GM19467 (cell line): ENCODE data around the gene SEBOX.
A peak's percentile ranks its signal among the peaks of the same experiment; 100 is the strongest.

Experiments used
- ATAC-seq: cut with Tn5 transposase; IDR thresholded peaks from one replicate; pipeline ENCODE4 v1.9.1; 2021; ENCODE audit warnings: mild to moderate bottlenecking, moderate library complexity; ENCODE audit not compliant: unreplicated experiment

SEBOX gene

GRCh38 chr17:28394337-28395116, 29.5 kb upstream of the SEBOX start:
- no peak for ATAC-seq

- ATAC-seq: no peak
Observed at GRCh38 chr17:28392491-28392890, 27.5 kb upstream of the SEBOX start.

GRCh38 chr17:28391401-28391800, 26.4 kb upstream of the SEBOX start:
- no peak for ATAC-seq

- no peak for ATAC-seq
Observed at GRCh38 chr17:28390984-28391383, 26.0 kb upstream of the SEBOX start.

- no peak for ATAC-seq
Observed at GRCh38 chr17:28390563-28390962, 25.6 kb upstream of the SEBOX start.

- no peak for ATAC-seq
Observed at GRCh38 chr17:28390141-28390540, 25.1 kb upstream of the SEBOX start.

GRCh38 chr17:28388106-28388505, 23.1 kb upstream of the SEBOX start:
- no peak for ATAC-seq

- no peak for ATAC-seq
Observed at GRCh38 chr17:28386391-28386790, 21.4 kb upstream of the SEBOX start.

GRCh38 chr17:28385406-28385805, 20.4 kb upstream of the SEBOX start:
- no peak for ATAC-seq

GRCh38 chr17:28385037-28385400, 20.0 kb upstream of the SEBOX start:
- ATAC-seq: no peak

GRCh38 chr17:28384281-28385036, 19.5 kb upstream of the SEBOX start:
- no peak for ATAC-seq

- ATAC-seq: no peak
Observed at GRCh38 chr17:28381141-28381825, 16.3 kb upstream of the SEBOX start.

GRCh38 chr17:28379814-28380801, 15.1 kb upstream of the SEBOX start:
- no peak for ATAC-seq

- no peak for ATAC-seq
Observed at GRCh38 chr17:28372945-28373274, 7.9 kb upstream of the SEBOX start.

GRCh38 chr17:28372203-28372944, 7.4 kb upstream of the SEBOX start:
- ATAC-seq: no peak

GRCh38 chr17:28371245-28372202, 6.5 kb upstream of the SEBOX start, which contains the start of gene SARM1:
TSS of gene SARM1 (plus strand) at chr17:28371694. CDS start at chr17:28372033, 339 bp downstream.
- peak; percentile 69 for ATAC-seq

GRCh38 chr17:28370744-28371103, 5.7 kb upstream of the SEBOX start:
- no peak for ATAC-seq

- ATAC-seq: no peak
Observed at GRCh38 chr17:28370035-28370743, 5.2 kb upstream of the SEBOX start, which contains the start of gene VTN. TSS of gene VTN (minus strand) at chr17:28370307. CDS start at chr17:28370203, 104 bp downstream.
